Epithelial cell of alveolus of lung (primary cell): ENCODE data around the gene STIMATE. TPM values are rescaled to one million over a fixed set of nuclear protein-coding genes. Genes with fewer than 3 reads are reported as not detected.

Source experiments
- total RNA-seq: library from RNA; depleted of rRNA; stranded (reverse); fragments of >200 nt; gene quantifications from 2 replicates; pipeline ENCODE4 v1.2.1, GENCODE V29; 2015

Gene STIMATE
- total RNA-seq = 10.9 and 12.9 TPM in 2 replicates

DNA sequence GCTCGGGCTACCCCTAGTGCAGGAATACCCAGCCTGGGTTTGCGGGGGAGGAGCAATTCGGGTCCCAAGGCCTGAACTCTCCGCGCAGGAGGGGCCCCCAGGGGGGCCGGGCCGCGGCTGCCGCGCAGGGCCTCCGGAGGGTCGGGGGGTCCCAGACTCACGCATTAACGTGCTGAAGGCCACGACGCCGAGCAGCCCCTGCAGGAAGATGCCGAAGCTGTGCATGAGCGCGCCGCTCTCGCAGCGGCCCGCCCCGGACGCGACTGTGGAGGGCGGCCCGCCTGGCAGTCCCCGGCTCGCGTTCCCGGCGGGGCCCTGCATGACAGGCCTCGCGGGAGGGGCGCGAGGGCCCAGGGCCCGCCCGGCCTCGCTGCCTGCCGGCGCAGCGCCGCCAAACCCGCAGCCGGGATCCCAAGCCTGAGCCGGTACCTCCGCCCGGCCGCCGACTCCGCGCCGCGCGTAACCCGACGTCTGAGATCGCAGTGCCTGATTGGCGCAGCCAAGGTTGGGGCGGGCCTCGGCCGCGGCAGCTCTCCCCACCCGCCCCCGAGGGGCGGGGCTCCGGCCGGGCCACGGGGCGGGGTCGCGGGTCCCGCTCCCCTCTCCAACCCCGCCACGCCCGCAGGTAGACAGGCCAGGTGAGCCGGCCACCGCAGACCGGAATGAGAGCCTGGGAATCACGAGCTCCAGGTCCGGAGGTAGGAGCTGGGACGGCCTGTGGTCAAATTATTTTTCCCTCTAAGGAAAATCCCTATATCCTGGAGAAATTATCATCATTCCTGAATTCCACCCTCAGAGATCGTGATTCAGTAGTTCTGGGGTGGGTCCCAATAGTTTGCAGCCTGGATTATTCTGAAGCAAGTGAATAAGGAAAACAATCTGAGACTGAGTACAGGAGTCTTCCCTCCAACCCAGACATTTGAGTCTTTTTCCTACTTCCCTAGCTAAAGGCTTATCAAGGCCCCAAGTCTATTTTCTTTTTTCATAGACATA, at the start of gene STIMATE:
Gene STIMATE, minus strand, starts transcription at position 419 of the 993 bp plus-strand sequence. Its CDS starts 98 bp downstream, at position 321.

DNA sequence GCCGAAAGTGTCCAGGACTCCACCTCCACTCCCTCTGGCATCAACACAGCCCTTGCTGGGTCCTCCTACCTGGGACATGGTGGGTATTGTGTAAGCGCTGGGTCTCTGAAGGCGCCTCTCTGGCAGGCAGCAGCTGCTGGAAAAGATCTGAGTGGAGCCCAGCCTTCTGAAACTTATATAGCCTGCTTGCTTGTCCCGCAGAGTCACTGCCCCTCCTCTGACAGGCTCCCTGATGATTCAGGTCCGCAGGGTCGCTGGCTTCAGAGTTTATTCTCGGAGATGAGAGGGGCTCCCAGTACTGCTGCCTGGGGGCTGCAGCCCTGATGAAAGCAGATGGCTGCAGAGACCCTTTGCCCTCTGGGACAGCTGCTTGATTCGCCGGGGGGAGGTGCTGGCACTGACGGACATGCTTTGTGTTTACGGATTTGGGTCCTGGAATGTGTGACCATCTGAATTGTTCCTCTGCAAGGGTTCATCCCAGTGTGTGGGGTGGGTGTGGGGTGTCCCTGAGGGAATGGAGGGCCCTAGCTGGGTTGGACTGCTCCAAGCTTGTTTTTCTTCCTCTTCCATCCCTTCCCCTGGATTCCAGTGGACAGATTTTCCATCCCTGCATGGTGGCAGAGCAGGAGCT, 62.4 kb downstream of the STIMATE start, which contains the start of gene MUSTN1:
Gene MUSTN1, minus strand, starts transcription at position 149 of the 631 bp plus-strand sequence. Its CDS starts 71 bp downstream, at position 78.

DNA sequence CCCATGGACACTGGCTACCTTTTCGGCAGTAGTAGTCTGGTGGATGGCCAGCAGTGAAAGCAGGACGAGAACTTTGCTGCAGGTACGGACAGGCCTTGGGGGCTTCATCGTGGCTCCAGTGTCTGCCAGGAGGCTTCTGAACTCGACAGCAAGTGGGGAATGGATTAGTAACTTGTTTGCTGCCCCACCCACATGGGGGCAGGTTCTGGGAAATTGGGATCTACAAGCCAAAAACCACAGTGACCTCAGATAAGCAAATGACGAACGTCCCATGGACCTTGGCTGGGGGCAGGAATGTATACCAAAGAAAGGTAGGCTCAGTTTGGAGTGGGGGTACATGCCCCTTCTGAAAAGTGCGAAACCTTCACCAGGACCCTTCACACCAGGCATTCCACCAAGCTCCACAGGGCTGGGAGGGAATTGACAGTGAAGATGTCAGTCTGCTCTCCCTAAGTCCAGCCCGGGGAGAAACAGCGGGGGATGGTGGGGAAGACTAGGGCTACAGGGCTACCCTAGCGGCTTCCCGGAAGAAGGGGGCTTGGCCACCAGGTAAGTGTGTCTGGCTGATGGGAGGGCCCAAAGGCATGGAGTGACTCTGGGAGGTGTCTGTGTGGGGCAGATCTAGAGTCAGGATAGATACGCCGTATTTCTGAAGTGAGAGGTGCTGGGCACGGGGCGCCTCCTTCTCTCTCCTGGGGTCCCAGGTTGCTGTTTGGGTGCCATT, 66.7 kb downstream of the STIMATE start, which contains the start of gene ITIH4:
Gene ITIH4, minus strand, starts transcription at position 138 of the 724 bp plus-strand sequence. Its CDS starts 30 bp downstream, at position 108.

DNA sequence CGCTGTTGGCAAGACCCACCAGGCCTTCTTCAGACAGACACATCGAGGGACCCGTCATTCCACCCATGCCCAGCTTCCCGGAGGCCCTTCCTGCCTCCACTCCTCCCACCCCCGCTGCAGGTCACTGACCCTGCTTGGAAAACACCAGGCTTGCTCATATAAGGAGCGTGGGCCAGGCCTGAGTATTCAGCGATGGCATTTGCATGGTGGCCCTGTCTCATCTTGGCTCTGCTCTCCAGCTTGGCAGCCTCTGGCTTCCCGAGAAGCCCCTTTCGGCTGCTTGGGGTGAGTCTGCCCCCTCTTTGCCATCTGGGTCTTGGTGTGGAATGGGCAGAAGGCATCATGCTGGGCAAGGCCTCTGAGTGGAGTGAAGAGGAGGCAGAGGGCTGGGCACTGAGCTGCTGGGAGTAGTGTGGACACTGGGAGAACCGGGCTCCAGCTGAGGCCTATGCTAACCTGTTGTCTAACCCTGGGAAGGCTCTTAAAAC, 102.7 kb downstream of the STIMATE start, which contains the start of gene ITIH3:
Gene ITIH3, plus strand, starts transcription at position 185 of the 488 bp plus-strand sequence. Its CDS starts 8 bp downstream, at position 193.

Other genes with a start within 250 kb of the STIMATE start
- 30.9 and 40.2 TPM in 2 replicates for gene PBRM1, start 211.6 kb downstream of the STIMATE start, total RNA-seq
- gene GNL3, start 211.5 kb downstream of the STIMATE start, total RNA-seq = 72.3 and 80.9 TPM in 2 replicates
- gene GLT8D1, start 191.8 kb downstream of the STIMATE start, total RNA-seq = 88.7 and 115 TPM in 2 replicates
- 144 and 267 TPM in 2 replicates for gene SPCS1, start 191.4 kb downstream of the STIMATE start, total RNA-seq
- gene NEK4, start 126.6 kb downstream of the STIMATE start, total RNA-seq = 11.1 and 12.2 TPM in 2 replicates
- gene ITIH1, start 119.9 kb downstream of the STIMATE start, total RNA-seq = not detected in 2 replicates
- 0.13 TPM in 1 of 2 replicates, not detected in the other for gene ITIH3, start 102.8 kb downstream of the STIMATE start, total RNA-seq
- gene ITIH4, start 66.9 kb downstream of the STIMATE start, total RNA-seq = not detected in 2 replicates
- gene MUSTN1, start 62.5 kb downstream of the STIMATE start, total RNA-seq = 5.7 TPM in 1 of 2 replicates, not detected in the other
- gene SFMBT1, start 148.5 kb upstream of the STIMATE start, total RNA-seq = 1.0 and 3.2 TPM in 2 replicates
- gene RFT1, start 232.9 kb upstream of the STIMATE start, total RNA-seq = 15.9 and 25.7 TPM in 2 replicates